Endodermal cell (in vitro differentiated cells): ENCODE measurements around the gene KBTBD4. TPM values are rescaled to one million over a fixed set of nuclear protein-coding genes. Genes with fewer than 3 reads are reported as not detected.
A peak's percentile ranks its signal among the peaks of the same experiment; 100 is the strongest.

Experiments used
- DNase-seq: peaks from one replicate; pipeline ENCODE4 v3.0.0-alpha.2; 2017
- H3K27ac ChIP-seq: 2 replicates; pipeline ENCODE4 v1.5.1; 2013; ENCODE audit warnings: mild to moderate bottlenecking, low read depth, low read length, moderate library complexity
- H3K27me3 ChIP-seq: 2 replicates; pipeline ENCODE4 v1.6.1; 2013; ENCODE audit warnings: mild to moderate bottlenecking, low read length, moderate library complexity; ENCODE audit not compliant: insufficient read depth, control insufficient read depth, poor library complexity, severe bottlenecking
- H3K36me3 ChIP-seq: 2 replicates; pipeline ENCODE4 v1.7.0; 2013; ENCODE audit warnings: mild to moderate bottlenecking, low read length, moderate library complexity; ENCODE audit not compliant: control insufficient read depth, insufficient read depth
- H3K4me1 ChIP-seq: one replicate; pipeline ENCODE4 v1.7.0; 2013; ENCODE audit warnings: low read length; ENCODE audit not compliant: control insufficient read depth, insufficient read depth
- H3K4me3 ChIP-seq: 2 replicates; pipeline ENCODE4 v1.5.1; 2013; ENCODE audit warnings: mild to moderate bottlenecking, low read length, moderate library complexity
- H3K9ac ChIP-seq: 2 replicates; pipeline ENCODE4 v1.6.1; 2013; ENCODE audit warnings: mild to moderate bottlenecking, low read length, moderate library complexity; ENCODE audit not compliant: poor library complexity, severe bottlenecking; ENCODE audit errors: extremely low read depth
- H3K9me3 ChIP-seq: 2 replicates; pipeline ENCODE4 v1.6.1; 2013; ENCODE audit warnings: mild to moderate bottlenecking, low read length, moderate library complexity; ENCODE audit not compliant: control insufficient read depth
- H3K27ac Mint-ChIP-seq: 2 replicates; pipeline ENCODE4 v1.8.0; 2020; ENCODE audit warnings: mixed read lengths
- H3K27me3 Mint-ChIP-seq: 2 replicates; pipeline ENCODE4 v1.8.0; 2021; ENCODE audit warnings: mild to moderate bottlenecking, mixed read lengths; ENCODE audit not compliant: insufficient read depth
- H3K36me3 Mint-ChIP-seq: 2 replicates; pipeline ENCODE4 v1.8.0; 2020; ENCODE audit warnings: low read depth, mixed read lengths
- H3K4me1 Mint-ChIP-seq: 2 replicates; pipeline ENCODE4 v1.8.0; 2020; ENCODE audit warnings: mixed read lengths
- H3K4me3 Mint-ChIP-seq: 2 replicates; pipeline ENCODE4 v1.8.0; 2020; ENCODE audit warnings: mild to moderate bottlenecking, moderate library complexity, mixed read lengths
- H3K9me3 Mint-ChIP-seq: 2 replicates; pipeline ENCODE4 v1.8.0; 2020; ENCODE audit warnings: mild to moderate bottlenecking, mixed read lengths
- WGBS, 2 experiments: methylation state at CpG; one replicate each; pipeline versions ENCODE4 v1.1.5 to v1.1.7; 2013; ENCODE audit warnings: missing lambda C conversion rate in 2 of 2, mixed read lengths in 1 of 2; ENCODE audit not compliant: insufficient coverage in 1 of 2, insufficient read length in 1 of 2; 5-methylcytosine and 5-hydroxymethylcytosine counted together
- total RNA-seq, 2 donors: library from RNA; stranded (reverse); fragmentation: NEBNext Ultra II Directional in 1 of 2; extraction: Animal tissue kit (Norgen Biotek cat#: 25700) in 1 of 2; gene quantifications; 2 replicates in 1 of 2; 3 replicates in 1 of 2; pipeline ENCODE4 v1.2.1, GENCODE V29; 2021
- TF ChIP-seq, protein P1 (sequence below): fragments of 200-600 bp; sonication (generic); conservative IDR thresholded peaks from 2 replicates; pipeline ENCODE4 v1.5.0; 2021; ENCODE audit warnings: antibody characterized with exemption, mild to moderate bottlenecking

Gene KBTBD4
- total RNA-seq, 2 donors from 2014 or later: 13.7 to 14.8 TPM

DNA sequence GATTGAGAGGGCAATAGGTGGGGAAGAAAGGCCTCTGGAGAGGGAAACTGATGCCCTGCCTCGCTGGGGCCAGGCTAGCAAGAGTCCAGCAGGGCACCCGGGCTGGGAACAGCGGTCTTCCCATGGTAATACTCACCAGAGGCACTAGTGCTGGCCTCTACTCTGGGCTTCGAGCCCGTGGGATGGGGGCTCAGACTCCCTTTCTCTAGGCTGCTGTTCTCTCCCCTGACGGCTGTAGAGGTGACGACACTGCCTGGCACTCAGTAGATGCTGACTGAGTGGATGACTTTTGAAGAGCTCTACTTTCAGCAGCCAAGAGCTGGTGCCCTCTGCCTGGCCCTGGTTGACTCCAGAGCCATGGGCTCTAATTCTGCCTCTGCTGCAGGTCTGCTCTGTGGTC is 16.3 kb upstream of the KBTBD4 start:
- peaks cover 20% of the 10 kb centered on the region for H3K4me1 Mint-ChIP-seq
- no peaks in the 10 kb centered on the region for H3K36me3 Mint-ChIP-seq
- H3K9ac ChIP-seq: no peak overlapping the region
- H3K4me3 ChIP-seq: no peak overlapping the region
- no peak for DNase-seq
- peaks cover 8% of the 10 kb centered on the region for H3K4me1 ChIP-seq
- peak overlapping the region; percentile 64 for H3K4me3 Mint-ChIP-seq
- WGBS, 2 experiments: 79 to 80% methylated on average over 5 to 7 of the region's 7 CpGs
- no peaks in the 10 kb centered on the region for H3K9me3 ChIP-seq
- no peaks in the 10 kb centered on the region for H3K36me3 ChIP-seq
- H3K9me3 Mint-ChIP-seq: no peaks in the 10 kb centered on the region
- H3K27ac Mint-ChIP-seq: no peak overlapping the region
- TF ChIP-seq, protein P1, sequence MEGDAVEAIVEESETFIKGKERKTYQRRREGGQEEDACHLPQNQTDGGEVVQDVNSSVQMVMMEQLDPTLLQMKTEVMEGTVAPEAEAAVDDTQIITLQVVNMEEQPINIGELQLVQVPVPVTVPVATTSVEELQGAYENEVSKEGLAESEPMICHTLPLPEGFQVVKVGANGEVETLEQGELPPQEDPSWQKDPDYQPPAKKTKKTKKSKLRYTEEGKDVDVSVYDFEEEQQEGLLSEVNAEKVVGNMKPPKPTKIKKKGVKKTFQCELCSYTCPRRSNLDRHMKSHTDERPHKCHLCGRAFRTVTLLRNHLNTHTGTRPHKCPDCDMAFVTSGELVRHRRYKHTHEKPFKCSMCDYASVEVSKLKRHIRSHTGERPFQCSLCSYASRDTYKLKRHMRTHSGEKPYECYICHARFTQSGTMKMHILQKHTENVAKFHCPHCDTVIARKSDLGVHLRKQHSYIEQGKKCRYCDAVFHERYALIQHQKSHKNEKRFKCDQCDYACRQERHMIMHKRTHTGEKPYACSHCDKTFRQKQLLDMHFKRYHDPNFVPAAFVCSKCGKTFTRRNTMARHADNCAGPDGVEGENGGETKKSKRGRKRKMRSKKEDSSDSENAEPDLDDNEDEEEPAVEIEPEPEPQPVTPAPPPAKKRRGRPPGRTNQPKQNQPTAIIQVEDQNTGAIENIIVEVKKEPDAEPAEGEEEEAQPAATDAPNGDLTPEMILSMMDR: no peak
- H3K27me3 Mint-ChIP-seq: peaks cover 47% of the 10 kb centered on the region
- H3K27me3 ChIP-seq: peaks cover 30% of the 10 kb centered on the region
- no peak overlapping the region for H3K27ac ChIP-seq

DNA sequence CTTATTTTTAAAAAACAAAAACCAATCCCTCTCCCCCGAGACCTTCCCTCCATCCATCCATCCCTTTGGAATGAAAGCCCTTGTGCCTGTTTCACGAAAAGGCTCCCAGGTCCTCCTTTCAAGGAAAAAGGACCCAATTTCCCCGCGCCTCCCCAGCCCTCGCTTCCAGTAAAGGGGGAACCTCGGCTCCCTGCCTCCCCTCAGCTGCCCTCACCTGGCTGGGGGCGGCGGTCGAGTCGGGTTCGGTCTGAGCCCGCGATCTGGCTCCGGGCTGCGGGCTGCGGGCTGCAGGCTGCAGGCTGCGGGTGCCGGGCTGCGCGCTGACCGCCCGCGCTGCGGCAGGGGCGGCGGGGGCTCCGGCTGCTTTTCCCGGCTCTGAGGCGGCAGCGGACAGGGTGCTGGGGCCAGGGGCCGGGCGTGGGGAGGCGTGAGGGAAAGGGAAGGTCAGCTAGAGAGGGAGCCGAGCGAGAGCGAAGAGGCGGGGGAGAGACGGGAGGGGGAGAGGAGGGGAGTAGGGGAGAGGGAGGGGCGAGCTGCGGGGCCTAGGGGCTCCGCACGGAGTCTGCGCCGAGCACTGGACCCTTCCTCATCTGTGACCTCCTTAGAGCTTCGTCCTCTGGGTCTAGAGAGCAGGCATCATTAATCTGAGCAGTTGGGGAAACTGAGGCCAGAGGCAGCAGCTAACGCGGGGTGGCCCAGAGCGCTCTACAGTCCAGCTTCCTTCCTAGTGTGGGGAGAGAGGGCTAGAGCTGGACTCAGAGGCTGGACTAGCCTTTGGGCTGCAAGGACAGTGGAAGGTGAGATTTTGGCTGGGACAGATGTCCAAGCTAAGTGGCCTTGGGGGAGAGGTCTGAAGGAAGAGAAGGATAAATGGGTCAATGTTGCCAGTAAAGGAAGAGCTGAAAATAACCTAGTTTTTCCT is 15.4 kb upstream of the KBTBD4 start, which contains the start of gene C1QTNF4:
Gene C1QTNF4, minus strand, starts transcription at position 478 of the 922 bp plus-strand sequence. CDS start 3,601 bp downstream, outside the sequence.
- H3K4me1 Mint-ChIP-seq: peaks cover 11% of the 10 kb centered on the region
- H3K27me3 Mint-ChIP-seq: peaks cover 47% of the 10 kb centered on the region
- peak within 1 kb of the TSS; percentile 35 for H3K9ac ChIP-seq
- H3K9me3 ChIP-seq: no peaks in the 10 kb centered on the region
- no peak within 1 kb of the TSS for H3K27ac Mint-ChIP-seq
- H3K27ac ChIP-seq: no peak within 1 kb of the TSS
- no peaks in the 10 kb centered on the region for H3K36me3 ChIP-seq
- TF ChIP-seq, protein P1: no peak
- peak within 1 kb of the TSS; percentile 82 for H3K4me3 ChIP-seq
- no peaks in the 10 kb centered on the region for H3K9me3 Mint-ChIP-seq
- H3K27me3 ChIP-seq: peaks cover 30% of the 10 kb centered on the region
- peaks cover 3% of the 10 kb centered on the region for H3K4me1 ChIP-seq
- peak; percentile 78 for DNase-seq
- peak within 1 kb of the TSS; percentile 64 for H3K4me3 Mint-ChIP-seq
- H3K36me3 Mint-ChIP-seq: no peaks in the 10 kb centered on the region
- WGBS, 2 experiments: 4 to 12% methylated on average over 9 to 48 of the region's 48 CpGs

DNA sequence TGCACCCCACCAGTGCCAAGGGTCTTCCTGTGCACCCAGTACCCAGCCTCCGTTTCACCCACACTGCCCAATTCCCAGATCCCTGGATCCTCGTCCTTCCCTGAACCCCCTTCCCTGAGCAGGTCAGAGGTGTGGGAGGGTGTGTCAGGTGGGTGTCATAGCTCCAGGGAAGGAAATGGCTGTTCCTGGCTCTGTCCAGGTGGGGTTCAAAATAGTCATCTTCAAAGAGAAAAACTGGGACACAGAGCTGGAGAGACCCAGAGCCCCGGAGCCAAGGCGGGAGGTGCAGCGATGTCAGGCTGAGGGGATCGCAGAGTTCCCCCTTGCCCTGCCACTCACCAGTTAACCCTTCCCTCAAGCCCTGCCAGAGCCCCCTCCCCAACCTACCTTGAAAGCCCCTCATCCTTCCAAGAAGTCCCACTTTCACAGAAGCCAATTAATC is 14.7 kb upstream of the KBTBD4 start:
- H3K27me3 ChIP-seq: peaks cover 30% of the 10 kb centered on the region
- no peaks in the 10 kb centered on the region for H3K36me3 Mint-ChIP-seq
- no peak for DNase-seq
- peaks cover 7% of the 10 kb centered on the region for H3K4me1 Mint-ChIP-seq
- peak overlapping the region; percentile 35 for H3K9ac ChIP-seq
- WGBS, 2 experiments: 10% methylated on average over 6 of the region's 6 CpGs; no CpG with 5 or more reads in 1 of the 2 experiments
- no peaks in the 10 kb centered on the region for H3K9me3 ChIP-seq
- peaks cover 47% of the 10 kb centered on the region for H3K27me3 Mint-ChIP-seq
- peaks cover 3% of the 10 kb centered on the region for H3K4me1 ChIP-seq
- peak overlapping the region; percentile 82 for H3K4me3 ChIP-seq
- TF ChIP-seq, protein P1: no peak
- H3K36me3 ChIP-seq: no peaks in the 10 kb centered on the region
- peak overlapping the region; percentile 64 for H3K4me3 Mint-ChIP-seq
- peaks cover 2% of the 10 kb centered on the region for H3K9me3 Mint-ChIP-seq
- no peak overlapping the region for H3K27ac ChIP-seq
- H3K27ac Mint-ChIP-seq: no peak overlapping the region
